Stomach smooth muscle (tissue), 2 donors: ENCODE results near the gene RPL27A.
"Not testable (repeated sequence)": the region's sequence is repeated elsewhere in the genome, so short reads cannot be mapped to it uniquely, and the experiment has no call there.

Source experiments
- H3K27ac ChIP-seq: one replicate; pipeline ENCODE4 v1.7.0; 2013; ENCODE audit warnings: mild to moderate bottlenecking, low read length, inconsistent platforms
- H3K27me3 ChIP-seq, 2 donors: one replicate each; pipeline ENCODE4 v1.7.0; 2013; ENCODE audit warnings: low read length in 2 of 2; ENCODE audit not compliant: insufficient read depth in 2 of 2, control insufficient read depth in 1 of 2
- H3K36me3 ChIP-seq, 2 donors: one replicate each; pipeline ENCODE4 v1.7.0; 2013; ENCODE audit warnings: low read length in 2 of 2; ENCODE audit not compliant: control insufficient read depth in 2 of 2, insufficient read depth in 2 of 2
- H3K4me1 ChIP-seq: one replicate; pipeline ENCODE4 v1.7.0; 2013; ENCODE audit warnings: low read length; ENCODE audit not compliant: control insufficient read depth, insufficient read depth
- H3K4me3 ChIP-seq, 2 donors: one replicate each; pipeline ENCODE4 v1.7.0; 2013; ENCODE audit warnings: low read length in 2 of 2
- H3K9ac ChIP-seq, 2 donors: one replicate each; pipeline ENCODE4 v1.7.0; 2013; ENCODE audit warnings: low read length in 2 of 2, mild to moderate bottlenecking in 1 of 2
- H3K9me3 ChIP-seq, 2 donors: one replicate each; pipeline ENCODE4 v1.7.0; 2013; ENCODE audit warnings: low read length in 2 of 2; ENCODE audit not compliant: control insufficient read depth in 2 of 2
- donor health status: healthy.
- donor health status: Pancreatic carcinoma.

RPL27A gene

GRCh38 chr11:8650401-8650990 lies 32.1 kb upstream of the RPL27A start:
- H3K9ac ChIP-seq: no peak overlapping the region
- H3K4me3 ChIP-seq: no peak overlapping the region

GRCh38 chr11:8652140-8652539 lies 30.5 kb upstream of the RPL27A start:
- Histone ChIP-seq H3K9me3 (no peaks in the 10 kb centered on the region), H3K4me1 (no peaks in the 10 kb centered on the region), H3K27ac (no peak overlapping the region)

More at GRCh38 chr11:8650401-8650990, 32.1 kb upstream of the RPL27A start:
- Histone ChIP-seq H3K9me3 (no peaks in the 10 kb centered on the region), H3K27me3 (no peaks in the 10 kb centered on the region), H3K4me1 (no peaks in the 10 kb centered on the region), H3K36me3 (peaks cover 28 to 33% of the 10 kb centered on the region in 2 donors), H3K27ac (no peak overlapping the region)

GRCh38 chr11:8654503-8654902 lies 28.1 kb upstream of the RPL27A start:
- peaks cover 5% of the 10 kb centered on the region for H3K4me1 ChIP-seq
- H3K9me3 ChIP-seq: no peaks in the 10 kb centered on the region
- no peak overlapping the region for H3K9ac ChIP-seq
- H3K27ac ChIP-seq: no peak overlapping the region
- H3K27me3 ChIP-seq: no peaks in the 10 kb centered on the region
- H3K36me3 ChIP-seq: peaks cover 8% of the 10 kb centered on the region in 2 donors
- no peak overlapping the region for H3K4me3 ChIP-seq

More at GRCh38 chr11:8652140-8652539, 30.5 kb upstream of the RPL27A start:
- Histone ChIP-seq H3K9ac (no peak overlapping the region), H3K4me3 (no peak overlapping the region), H3K36me3 (peaks cover 23 to 25% of the 10 kb centered on the region in 2 donors), H3K27me3 (no peaks in the 10 kb centered on the region)

GRCh38 chr11:8656291-8656690 lies 26.3 kb upstream of the RPL27A start:
- H3K9me3 ChIP-seq: no peaks in the 10 kb centered on the region
- no peak overlapping the region for H3K4me3 ChIP-seq
- H3K9ac ChIP-seq: no peak overlapping the region
- H3K27me3 ChIP-seq: no peaks in the 10 kb centered on the region
- H3K27ac ChIP-seq: no peak overlapping the region
- peaks cover 0 to 2% of the 10 kb centered on the region in 2 donors for H3K36me3 ChIP-seq
- H3K4me1 ChIP-seq: peaks cover 5% of the 10 kb centered on the region

GRCh38 chr11:8658321-8659057 lies 24.1 kb upstream of the RPL27A start:
- Histone ChIP-seq H3K27me3 (no peaks in the 10 kb centered on the region), H3K27ac (no peak overlapping the region), H3K9me3 (no peaks in the 10 kb centered on the region), H3K9ac (no peak overlapping the region), H3K4me1 (peaks cover 5% of the 10 kb centered on the region), H3K4me3 (peak overlapping the region; percentile 9 to 52), H3K36me3 (peaks cover 0 to 2% of the 10 kb centered on the region in 2 donors)

- Histone ChIP-seq H3K9ac (no peak overlapping the region), H3K27me3 (no peaks in the 10 kb centered on the region), H3K4me3 (no peak overlapping the region), H3K27ac (no peak overlapping the region), H3K4me1 (peaks cover 5% of the 10 kb centered on the region), H3K9me3 (no peaks in the 10 kb centered on the region), H3K36me3 (peaks cover 0 to 4% of the 10 kb centered on the region in 2 donors)
These were observed 21.4 kb upstream of the RPL27A start for GRCh38 chr11:8661001-8661795.

- Histone ChIP-seq H3K27ac (no peak overlapping the region), H3K27me3 (no peaks in the 10 kb centered on the region), H3K9me3 (no peaks in the 10 kb centered on the region), H3K36me3 (peaks cover 0 to 4% of the 10 kb centered on the region in 2 donors), H3K4me3 (no peak overlapping the region), H3K4me1 (no peaks in the 10 kb centered on the region), H3K9ac (no peak overlapping the region)
These were observed 17.4 kb upstream of the RPL27A start for GRCh38 chr11:8665222-8665621.

- H3K36me3 ChIP-seq, H3K9ac ChIP-seq, H3K27me3 ChIP-seq, H3K27ac ChIP-seq, H3K9me3 ChIP-seq, H3K4me3 ChIP-seq: not testable (repeated sequence)
- H3K4me1 ChIP-seq: peaks cover 12% of the 10 kb centered on the region
These were observed 12.5 kb upstream of the RPL27A start for GRCh38 chr11:8670081-8670480.

- H3K36me3 ChIP-seq: no peaks in the 10 kb centered on the region
- H3K9ac ChIP-seq: peak overlapping the region; percentile 49 to 55
- H3K9me3 ChIP-seq: no peaks in the 10 kb centered on the region
- peak overlapping the region; percentile 86 for H3K27ac ChIP-seq
- H3K4me1 ChIP-seq: peaks cover 12% of the 10 kb centered on the region
- no peaks in the 10 kb centered on the region for H3K27me3 ChIP-seq
- H3K4me3 ChIP-seq: no peak overlapping the region
These were observed 11.4 kb upstream of the RPL27A start for GRCh38 chr11:8671193-8671612.

GRCh38 chr11:8671651-8672062 lies 10.9 kb upstream of the RPL27A start:
- peak overlapping the region in 1 of 2 donors; percentile 55 for H3K9ac ChIP-seq

More at GRCh38 chr11:8671651-8672062, 10.9 kb upstream of the RPL27A start:
- no peaks in the 10 kb centered on the region for H3K27me3 ChIP-seq
- no peaks in the 10 kb centered on the region for H3K9me3 ChIP-seq
- H3K4me1 ChIP-seq: peaks cover 12% of the 10 kb centered on the region
- no peaks in the 10 kb centered on the region for H3K36me3 ChIP-seq
- peak overlapping the region; percentile 86 for H3K27ac ChIP-seq
- H3K4me3 ChIP-seq: peak overlapping the region in 1 of 2 donors; percentile 58
